Measurements from ENCODE around the gene WRAP73. TPM values are rescaled to one million over a fixed set of nuclear protein-coding genes. Genes with fewer than 3 reads are reported as not detected.

The WRAP73 gene
- total RNA-seq, 1 donor from 2014 or later, result 15.5 TPM

DNA sequence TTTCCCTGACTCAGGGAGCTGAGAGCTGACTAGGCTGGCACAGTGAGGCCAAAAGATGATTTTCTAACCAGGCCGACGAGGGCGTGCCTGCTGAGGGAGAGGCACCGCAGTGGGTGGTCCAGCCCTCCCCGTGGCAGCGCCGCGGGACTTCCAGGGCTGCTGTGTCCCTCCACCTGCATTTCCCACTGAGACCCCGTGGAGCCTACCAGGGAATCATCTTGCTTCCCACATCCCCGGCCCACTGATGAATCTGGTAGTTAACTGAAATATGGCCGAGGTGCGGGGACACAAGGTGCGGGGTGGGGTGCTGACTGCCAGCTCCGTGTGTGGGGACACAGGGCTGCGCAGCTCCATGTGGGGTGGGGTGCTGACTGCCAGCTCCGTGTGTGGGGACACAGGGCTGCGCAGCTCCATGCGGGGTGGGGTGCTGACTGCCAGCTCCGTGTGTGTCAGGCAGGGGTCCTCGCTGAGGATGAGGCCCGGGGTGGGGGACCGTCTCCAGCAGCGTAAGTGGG is 10.4 kb downstream of the WRAP73 start:
- H3K9me3 Mint-ChIP-seq (ENCODE audit: low read depth), result no peaks in the 10 kb centered on the region
- H3K27ac Mint-ChIP-seq (ENCODE audit: unreplicated experiment), result no peak overlapping the region
- H3K4me3 Mint-ChIP-seq (ENCODE audit: unreplicated experiment), result no peak overlapping the region
- TF ChIP-seq, protein P1, sequence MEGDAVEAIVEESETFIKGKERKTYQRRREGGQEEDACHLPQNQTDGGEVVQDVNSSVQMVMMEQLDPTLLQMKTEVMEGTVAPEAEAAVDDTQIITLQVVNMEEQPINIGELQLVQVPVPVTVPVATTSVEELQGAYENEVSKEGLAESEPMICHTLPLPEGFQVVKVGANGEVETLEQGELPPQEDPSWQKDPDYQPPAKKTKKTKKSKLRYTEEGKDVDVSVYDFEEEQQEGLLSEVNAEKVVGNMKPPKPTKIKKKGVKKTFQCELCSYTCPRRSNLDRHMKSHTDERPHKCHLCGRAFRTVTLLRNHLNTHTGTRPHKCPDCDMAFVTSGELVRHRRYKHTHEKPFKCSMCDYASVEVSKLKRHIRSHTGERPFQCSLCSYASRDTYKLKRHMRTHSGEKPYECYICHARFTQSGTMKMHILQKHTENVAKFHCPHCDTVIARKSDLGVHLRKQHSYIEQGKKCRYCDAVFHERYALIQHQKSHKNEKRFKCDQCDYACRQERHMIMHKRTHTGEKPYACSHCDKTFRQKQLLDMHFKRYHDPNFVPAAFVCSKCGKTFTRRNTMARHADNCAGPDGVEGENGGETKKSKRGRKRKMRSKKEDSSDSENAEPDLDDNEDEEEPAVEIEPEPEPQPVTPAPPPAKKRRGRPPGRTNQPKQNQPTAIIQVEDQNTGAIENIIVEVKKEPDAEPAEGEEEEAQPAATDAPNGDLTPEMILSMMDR (IDR thresholded peaks at IDR 0.05), result no peak
- DNase-seq (ENCODE audit: low spot score), result peak; percentile 88
- H3K27me3 Mint-ChIP-seq (ENCODE audit: low read depth), result no peaks in the 10 kb centered on the region
- peaks cover 29% of the 10 kb centered on the region for H3K36me3 Mint-ChIP-seq (ENCODE audit: low read depth)
- H3K4me1 Mint-ChIP-seq (ENCODE audit: low read depth), result no peaks in the 10 kb centered on the region

DNA sequence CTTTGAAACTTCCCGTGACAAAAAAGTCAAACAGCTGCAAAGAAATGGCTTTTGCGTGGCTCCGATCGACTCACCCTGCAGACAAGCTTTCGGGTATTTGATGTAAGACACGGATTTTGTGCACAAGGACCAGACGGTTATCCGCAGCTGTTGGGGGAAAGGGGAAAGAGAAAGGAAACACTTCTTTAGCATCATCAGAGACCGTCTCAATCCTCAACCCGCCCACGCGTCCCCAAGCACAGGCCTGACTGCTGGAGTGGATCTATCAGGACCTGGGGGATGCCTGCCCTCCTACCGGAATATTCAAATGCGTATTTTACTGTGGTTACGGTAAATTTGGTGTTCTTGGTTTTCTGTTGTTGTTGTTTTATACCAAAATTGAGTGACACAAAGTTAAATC is 11.2 kb downstream of the WRAP73 start:
- H3K27me3 Mint-ChIP-seq (ENCODE audit: low read depth), result no peaks in the 10 kb centered on the region
- no peak overlapping the region for H3K27ac Mint-ChIP-seq (ENCODE audit: unreplicated experiment)
- no peaks in the 10 kb centered on the region for H3K4me1 Mint-ChIP-seq (ENCODE audit: low read depth)
- DNase-seq (ENCODE audit: low spot score), result peak; percentile 44
- H3K36me3 Mint-ChIP-seq (ENCODE audit: low read depth), result peaks cover 28% of the 10 kb centered on the region
- TF ChIP-seq, protein P1 (IDR thresholded peaks at IDR 0.05), result no peak
- H3K4me3 Mint-ChIP-seq (ENCODE audit: unreplicated experiment), result no peak overlapping the region
- no peaks in the 10 kb centered on the region for H3K9me3 Mint-ChIP-seq (ENCODE audit: low read depth)

DNA sequence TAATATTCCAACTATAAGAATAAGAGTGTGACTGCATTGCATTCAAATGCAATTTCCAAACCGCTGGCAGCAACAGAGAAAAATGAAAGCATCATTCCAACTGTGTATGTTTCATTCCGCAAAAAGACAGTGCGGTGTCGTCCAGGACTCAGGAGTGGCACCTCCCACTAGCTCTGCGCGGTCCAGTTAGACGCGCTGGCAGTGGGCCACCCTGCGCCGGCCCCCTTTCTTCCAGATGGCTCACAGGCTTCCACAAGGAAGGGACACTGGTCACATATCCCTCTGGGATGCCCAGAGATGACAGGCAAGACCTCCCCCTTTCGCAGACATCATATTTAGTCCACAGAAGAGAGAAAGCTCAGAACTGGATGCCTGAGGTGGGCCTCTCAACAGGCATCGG is 11.9 kb downstream of the WRAP73 start:
- no peaks in the 10 kb centered on the region for H3K9me3 Mint-ChIP-seq (ENCODE audit: low read depth)
- peak; percentile 53 for DNase-seq (ENCODE audit: low spot score)
- H3K27ac Mint-ChIP-seq (ENCODE audit: unreplicated experiment), result no peak overlapping the region
- TF ChIP-seq, protein P1 (IDR thresholded peaks at IDR 0.05), result no peak
- no peaks in the 10 kb centered on the region for H3K27me3 Mint-ChIP-seq (ENCODE audit: low read depth)
- peaks cover 30% of the 10 kb centered on the region for H3K36me3 Mint-ChIP-seq (ENCODE audit: low read depth)
- H3K4me1 Mint-ChIP-seq (ENCODE audit: low read depth), result no peaks in the 10 kb centered on the region
- H3K4me3 Mint-ChIP-seq (ENCODE audit: unreplicated experiment), result no peak overlapping the region

DNA sequence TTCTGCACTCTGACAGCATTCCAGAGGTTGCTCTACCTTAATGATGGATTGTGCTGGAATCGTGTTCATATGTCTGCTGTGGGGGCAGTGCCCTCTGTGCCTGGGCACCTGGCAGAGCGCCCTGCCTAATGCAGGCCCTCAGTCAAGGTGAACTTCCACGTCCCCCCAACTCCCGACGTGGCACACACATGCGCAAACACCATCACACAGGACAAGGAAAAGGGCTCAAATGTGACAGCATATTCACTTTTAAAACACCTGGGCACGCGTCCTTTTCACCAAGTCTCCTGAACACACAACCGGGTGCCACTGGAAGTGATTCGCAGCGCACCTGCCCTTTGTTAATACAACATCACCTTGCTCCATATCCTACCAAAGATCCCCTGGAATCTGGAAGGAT is 13.4 kb downstream of the WRAP73 start:
- no peak overlapping the region for H3K27ac Mint-ChIP-seq (ENCODE audit: unreplicated experiment)
- no peaks in the 10 kb centered on the region for H3K4me1 Mint-ChIP-seq (ENCODE audit: low read depth)
- H3K9me3 Mint-ChIP-seq (ENCODE audit: low read depth), result no peaks in the 10 kb centered on the region
- no peaks in the 10 kb centered on the region for H3K27me3 Mint-ChIP-seq (ENCODE audit: low read depth)
- peaks cover 29% of the 10 kb centered on the region for H3K36me3 Mint-ChIP-seq (ENCODE audit: low read depth)
- no peak overlapping the region for H3K4me3 Mint-ChIP-seq (ENCODE audit: unreplicated experiment)
- TF ChIP-seq, protein P1 (IDR thresholded peaks at IDR 0.05), result no peak
- peak; percentile 72 for DNase-seq (ENCODE audit: low spot score)

DNA sequence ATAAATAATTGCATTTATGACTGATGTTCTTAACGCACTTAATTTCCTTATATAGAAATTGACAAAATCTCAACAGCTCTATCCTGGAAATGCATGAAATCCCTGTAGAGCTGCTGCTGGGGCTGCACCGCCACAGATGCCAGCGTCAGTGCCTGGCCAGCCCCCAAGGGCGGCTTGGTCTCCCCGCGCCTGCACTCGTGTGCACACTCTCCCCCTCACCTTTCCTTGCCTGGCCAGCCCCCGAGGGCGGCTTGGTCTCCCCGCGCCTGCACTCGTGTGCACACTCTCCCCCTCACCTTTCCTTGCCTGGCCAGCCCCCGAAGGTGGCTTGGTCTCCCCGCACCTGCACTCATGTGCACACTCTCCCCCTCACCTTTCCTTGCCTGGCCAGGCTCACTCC is 13.8 kb downstream of the WRAP73 start:
- peak; percentile 59 for DNase-seq (ENCODE audit: low spot score)
- H3K36me3 Mint-ChIP-seq (ENCODE audit: low read depth), result peaks cover 28% of the 10 kb centered on the region
- H3K27me3 Mint-ChIP-seq (ENCODE audit: low read depth), result no peaks in the 10 kb centered on the region
- no peak overlapping the region for H3K27ac Mint-ChIP-seq (ENCODE audit: unreplicated experiment)
- no peaks in the 10 kb centered on the region for H3K9me3 Mint-ChIP-seq (ENCODE audit: low read depth)
- no peaks in the 10 kb centered on the region for H3K4me1 Mint-ChIP-seq (ENCODE audit: low read depth)
- TF ChIP-seq, protein P1 (IDR thresholded peaks at IDR 0.05), result no peak
- H3K4me3 Mint-ChIP-seq (ENCODE audit: unreplicated experiment), result no peak overlapping the region
